GM21447 (cell line): ENCODE data around the gene CINP.

Experiments
- ATAC-seq: cut with Tn5 transposase; IDR thresholded peaks from one replicate; pipeline ENCODE4 v1.9.1; 2021; ENCODE audit not compliant: unreplicated experiment

The CINP gene

GRCh38 chr14:102362545-102363181, at the start of gene CINP, which contains the start of gene TECPR2:
CINP (minus strand) TSS chr14:102362890; CDS start chr14:102362851, 39 bp downstream.
TECPR2 (plus strand) TSS chr14:102362941; CDS start chr14:102376722, 13,781 bp downstream.
- ATAC-seq: peak; percentile 85

- no peak for ATAC-seq
Measured at GRCh38 chr14:102408724-102409123, 46.0 kb upstream of the CINP start.

- no peak for ATAC-seq
Measured at GRCh38 chr14:102407258-102407657, 44.6 kb upstream of the CINP start.

GRCh38 chr14:102403028-102403427, 40.3 kb upstream of the CINP start:
- no peak for ATAC-seq

- no peak for ATAC-seq
Measured at GRCh38 chr14:102396521-102396920, 33.8 kb upstream of the CINP start.

GRCh38 chr14:102394717-102395375, 32.2 kb upstream of the CINP start:
- no peak for ATAC-seq

- no peak for ATAC-seq
Measured at GRCh38 chr14:102392506-102392905, 29.8 kb upstream of the CINP start.

- no peak for ATAC-seq
Measured at GRCh38 chr14:102390064-102390855, 27.6 kb upstream of the CINP start.

- ATAC-seq: no peak
Measured at GRCh38 chr14:102389246-102389645, 26.6 kb upstream of the CINP start.

- ATAC-seq: no peak
Measured at GRCh38 chr14:102387086-102387485, 24.4 kb upstream of the CINP start.

GRCh38 chr14:102378830-102379229, 16.1 kb upstream of the CINP start:
- ATAC-seq: no peak

- ATAC-seq: no peak
Measured at GRCh38 chr14:102377696-102378095, 15.0 kb upstream of the CINP start.

- ATAC-seq: no peak
Measured at GRCh38 chr14:102375119-102375518, 12.4 kb upstream of the CINP start.

GRCh38 chr14:102374264-102374663, 11.6 kb upstream of the CINP start:
- ATAC-seq: no peak

- ATAC-seq: no peak
Measured at GRCh38 chr14:102373110-102373509, 10.4 kb upstream of the CINP start.

- no peak for ATAC-seq
Measured at GRCh38 chr14:102371361-102371760, 8.7 kb upstream of the CINP start.

- ATAC-seq: no peak
Measured at GRCh38 chr14:102370305-102370809, 7.7 kb upstream of the CINP start.

GRCh38 chr14:102363182-102363943, 673 bp upstream of the CINP start:
- ATAC-seq: peak; percentile 24

GRCh38 chr14:102362084-102362483, 606 bp downstream of the CINP start:
- peak; percentile 38 for ATAC-seq

GRCh38 chr14:102360388-102360787, 2.3 kb downstream of the CINP start:
- ATAC-seq: no peak

GRCh38 chr14:102359341-102359740, 3.3 kb downstream of the CINP start:
- no peak for ATAC-seq
